AG08396 (cell line): ENCODE data around the gene MCL1.
"Not testable (repeated sequence)": the region's sequence is repeated elsewhere in the genome, so short reads cannot be mapped to it uniquely, and the experiment has no call there.

Experiments
- DNase-seq: peaks from one replicate; pipeline ENCODE4 v3.0.0; 2012; ENCODE audit warnings: low spot score, mixed read lengths

Gene MCL1

DNA sequence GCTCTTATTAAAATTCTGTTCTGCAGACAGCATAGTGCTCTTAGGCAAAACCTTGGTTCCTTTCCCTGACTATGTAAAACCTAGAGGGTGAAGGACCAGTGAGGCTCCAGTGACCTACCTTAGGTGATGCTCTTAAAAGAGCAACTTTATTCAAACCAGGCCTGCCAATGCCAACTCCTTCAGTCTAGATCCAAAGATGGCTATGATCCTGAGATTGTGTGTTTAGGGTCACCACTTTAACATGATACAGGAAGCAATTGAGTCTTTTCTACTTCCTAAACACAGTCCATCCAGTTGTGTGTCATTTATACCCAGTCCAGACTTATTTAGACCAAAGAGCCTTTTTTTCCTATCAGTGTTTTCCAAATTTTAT is 10.8 kb downstream of the MCL1 start:
- DNase-seq = no peak

DNA sequence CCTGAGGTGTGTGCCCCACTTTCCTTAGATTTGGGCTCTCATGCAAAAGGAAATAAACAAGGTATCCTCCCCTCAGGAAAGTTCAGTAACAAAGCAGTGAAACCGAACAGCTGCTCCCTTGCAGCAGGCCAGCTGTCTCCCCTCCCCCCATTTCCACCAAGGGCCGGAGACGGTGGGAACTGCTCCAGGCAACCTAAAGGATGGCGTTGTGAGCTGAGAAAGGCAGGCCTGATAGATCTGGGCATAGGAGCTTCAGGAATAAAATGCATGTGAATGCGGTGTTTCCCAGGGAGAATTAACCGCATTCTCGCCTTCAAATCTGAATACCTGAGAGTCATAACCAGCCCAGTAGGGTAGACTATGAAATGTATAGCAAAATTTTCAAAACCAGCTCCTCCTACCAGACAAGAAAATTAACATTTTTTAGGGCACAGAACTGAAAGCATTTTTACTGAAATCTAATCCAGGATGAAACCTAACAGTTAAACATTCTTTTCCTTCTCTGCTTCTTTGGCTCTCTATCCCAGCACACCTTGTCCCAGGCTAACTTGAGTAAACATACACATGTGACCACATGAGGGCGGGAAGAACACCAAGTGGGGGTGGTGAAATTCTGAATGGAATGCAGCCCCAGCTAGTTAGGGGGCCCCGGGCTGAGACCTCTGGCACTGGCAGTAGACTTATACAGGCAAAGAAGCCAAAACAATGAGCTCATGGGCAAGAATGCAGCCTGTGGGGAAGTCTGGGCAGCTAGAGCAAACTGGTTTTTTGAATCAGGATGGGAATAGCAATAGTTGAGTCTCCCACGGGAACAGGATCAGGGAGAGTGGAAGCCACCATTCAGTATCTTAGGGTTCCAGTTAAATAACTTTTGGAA is 11.5 kb downstream of the MCL1 start:
- peak; percentile 81 for DNase-seq

DNA sequence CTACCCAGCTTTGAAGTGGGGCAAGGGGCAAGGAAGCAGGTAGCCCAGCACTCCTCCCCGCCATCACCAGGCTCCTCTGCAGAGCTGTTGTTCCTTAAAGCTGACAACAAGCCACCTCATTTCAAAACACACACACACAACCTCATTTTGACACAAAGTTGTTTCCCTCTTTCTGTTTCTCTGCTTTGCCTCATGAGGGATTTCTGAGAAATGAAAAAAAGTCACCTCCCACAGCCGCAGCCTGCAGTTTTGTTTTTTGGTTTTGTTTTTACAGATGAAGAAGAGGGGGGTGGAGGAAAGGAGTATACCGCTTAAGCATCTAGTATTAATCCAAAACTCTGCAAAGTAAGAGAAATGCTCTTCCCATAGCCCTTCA is 12.1 kb downstream of the MCL1 start:
- DNase-seq = no peak

DNA sequence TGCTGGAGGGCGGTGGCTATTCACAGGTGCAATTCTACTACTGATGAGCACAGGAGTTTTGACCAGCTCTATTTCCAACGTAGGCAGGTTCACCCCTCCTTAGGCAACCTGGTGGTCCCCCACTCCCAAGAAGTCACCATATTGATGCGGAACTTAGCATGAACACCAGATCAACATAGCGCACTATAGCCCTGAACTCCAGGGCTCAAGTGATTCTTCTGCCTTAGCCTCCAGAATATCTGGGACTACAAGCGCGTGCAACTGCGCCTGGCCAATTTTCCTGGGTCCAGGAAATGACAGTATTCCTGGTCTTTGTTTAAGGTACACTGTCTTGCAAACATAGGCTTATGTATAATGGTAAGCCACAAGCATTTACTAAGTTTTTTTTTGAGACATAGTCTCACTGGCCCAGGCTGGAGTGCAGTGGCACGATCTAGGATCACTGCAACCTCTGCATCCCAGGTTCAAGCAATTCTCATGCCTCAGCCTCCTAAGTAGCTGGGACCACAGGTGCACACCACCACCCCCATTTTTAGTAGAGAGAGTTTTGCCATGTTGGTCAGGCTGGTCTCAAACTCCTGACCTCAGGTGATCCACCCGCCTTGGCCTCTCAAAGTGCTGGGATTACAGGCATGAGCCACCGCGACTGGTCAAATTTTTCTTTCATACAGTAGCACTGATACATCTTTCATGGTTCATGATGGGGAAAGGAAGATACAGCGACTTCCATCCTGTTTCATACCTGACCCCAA is 12.6 kb downstream of the MCL1 start:
- DNase-seq = no peak

DNA sequence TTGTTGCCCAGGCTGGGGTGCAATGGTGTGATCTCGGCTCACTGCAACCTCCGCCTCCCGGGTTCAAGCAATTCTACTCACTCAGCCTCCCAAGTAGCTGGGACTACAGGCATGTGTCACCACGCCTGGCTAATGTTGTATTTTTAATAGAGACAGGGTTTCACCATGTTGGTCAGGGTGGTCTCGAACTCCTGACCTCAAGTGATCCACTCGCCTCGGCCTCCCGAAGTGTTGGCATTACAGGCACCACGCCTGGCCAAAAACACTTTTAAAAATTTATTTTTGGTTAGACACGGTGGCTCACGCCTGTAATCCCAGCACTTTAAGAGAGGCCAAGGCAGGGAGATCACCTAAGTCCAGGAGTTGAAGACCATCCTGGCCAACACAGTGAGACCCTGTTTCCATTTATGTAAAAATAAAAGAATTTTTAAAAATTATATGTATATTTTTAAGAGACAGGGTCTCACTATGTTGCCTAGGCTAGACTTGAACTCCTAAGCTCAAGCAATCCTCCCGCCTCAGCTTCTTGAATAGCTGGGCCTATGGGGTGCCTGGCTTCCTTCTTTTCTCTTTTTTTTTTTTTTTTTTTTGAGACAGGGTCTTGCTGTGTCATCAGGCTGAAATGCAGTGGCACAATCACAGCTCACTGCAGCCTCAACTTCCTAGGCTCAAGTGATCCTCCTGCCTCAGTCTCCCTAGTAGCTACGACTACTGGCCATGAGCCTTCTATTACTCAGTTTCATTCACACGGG is 14.0 kb downstream of the MCL1 start:
- not testable (repeated sequence) for DNase-seq

DNA sequence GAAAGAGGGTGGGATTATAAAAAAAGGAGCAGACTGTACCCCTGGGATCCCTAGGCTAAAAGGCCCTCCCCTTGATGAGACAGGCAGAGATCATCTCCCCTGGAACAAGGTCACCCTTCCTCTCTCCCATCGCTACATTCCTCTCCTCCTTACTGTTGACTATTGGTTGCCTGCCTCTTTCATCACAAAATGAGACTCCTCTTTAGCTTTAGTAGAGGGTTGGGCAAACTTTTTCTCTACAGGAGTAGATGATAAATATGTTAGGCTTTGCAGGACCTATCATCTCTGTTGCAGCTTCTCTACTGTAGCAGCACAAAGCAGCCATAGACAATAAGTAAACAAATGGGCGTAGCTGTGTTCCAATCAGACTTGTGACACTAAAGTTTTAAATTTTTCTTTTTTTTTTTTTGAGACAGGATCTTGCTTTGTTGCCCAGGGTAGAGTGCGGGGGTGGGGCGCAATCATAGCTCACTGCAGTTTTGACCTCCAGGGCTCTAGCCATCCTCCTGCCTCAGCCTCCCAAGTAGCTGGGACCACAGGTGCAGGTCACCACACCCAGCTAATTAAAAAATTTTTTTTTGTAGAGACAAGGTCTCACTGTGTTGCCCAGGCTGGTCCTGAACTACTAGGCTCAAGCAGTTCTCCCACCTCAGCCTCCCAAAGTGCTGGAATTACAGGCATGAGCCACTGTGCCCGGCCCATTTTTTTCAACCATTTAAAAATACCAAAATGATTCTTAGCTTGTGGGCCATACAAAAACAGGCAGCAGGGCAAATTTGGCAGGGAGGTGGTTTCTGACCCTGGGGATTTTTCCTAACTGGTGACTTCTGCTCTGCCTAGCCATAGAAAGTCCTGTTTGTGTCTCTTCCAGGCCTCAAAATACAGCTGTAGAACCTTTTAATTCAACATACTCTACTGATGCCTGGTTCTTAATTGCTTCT is 15.1 kb downstream of the MCL1 start:
- no peak for DNase-seq

DNA sequence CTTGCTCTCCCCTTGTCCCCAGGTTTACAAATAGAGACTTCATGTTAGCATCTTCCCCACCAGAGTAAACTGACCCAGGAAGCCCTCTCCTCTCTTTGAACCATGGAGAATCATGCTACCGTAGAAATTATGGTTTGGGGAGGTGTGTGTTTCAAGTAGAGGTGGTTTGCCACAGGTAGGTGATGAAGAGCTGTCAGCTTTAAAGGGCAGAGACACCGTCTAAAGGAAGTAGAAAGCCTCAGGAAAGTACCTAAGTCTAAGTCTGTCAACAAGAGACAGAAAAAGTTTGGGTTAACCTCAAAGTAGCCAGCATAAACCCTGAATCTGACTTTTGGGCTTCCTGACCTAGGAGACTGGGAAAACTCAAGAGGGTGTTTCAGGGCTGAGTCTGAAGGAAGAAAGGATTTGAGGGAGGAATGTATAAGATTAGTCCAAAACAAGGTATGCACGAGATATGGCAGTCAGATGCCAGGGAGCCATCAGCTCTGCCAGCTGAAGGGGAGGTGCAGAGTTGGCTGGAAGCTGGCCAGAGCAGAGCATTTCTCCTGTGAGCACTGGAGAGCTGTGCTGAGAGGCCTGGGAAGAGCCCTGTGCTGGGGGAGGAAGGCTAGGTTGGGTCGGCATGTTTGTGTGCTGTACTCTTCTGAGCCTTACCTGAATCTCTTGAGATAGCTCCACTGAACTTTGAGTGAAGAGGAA is 15.9 kb downstream of the MCL1 start:
- no peak for DNase-seq

DNA sequence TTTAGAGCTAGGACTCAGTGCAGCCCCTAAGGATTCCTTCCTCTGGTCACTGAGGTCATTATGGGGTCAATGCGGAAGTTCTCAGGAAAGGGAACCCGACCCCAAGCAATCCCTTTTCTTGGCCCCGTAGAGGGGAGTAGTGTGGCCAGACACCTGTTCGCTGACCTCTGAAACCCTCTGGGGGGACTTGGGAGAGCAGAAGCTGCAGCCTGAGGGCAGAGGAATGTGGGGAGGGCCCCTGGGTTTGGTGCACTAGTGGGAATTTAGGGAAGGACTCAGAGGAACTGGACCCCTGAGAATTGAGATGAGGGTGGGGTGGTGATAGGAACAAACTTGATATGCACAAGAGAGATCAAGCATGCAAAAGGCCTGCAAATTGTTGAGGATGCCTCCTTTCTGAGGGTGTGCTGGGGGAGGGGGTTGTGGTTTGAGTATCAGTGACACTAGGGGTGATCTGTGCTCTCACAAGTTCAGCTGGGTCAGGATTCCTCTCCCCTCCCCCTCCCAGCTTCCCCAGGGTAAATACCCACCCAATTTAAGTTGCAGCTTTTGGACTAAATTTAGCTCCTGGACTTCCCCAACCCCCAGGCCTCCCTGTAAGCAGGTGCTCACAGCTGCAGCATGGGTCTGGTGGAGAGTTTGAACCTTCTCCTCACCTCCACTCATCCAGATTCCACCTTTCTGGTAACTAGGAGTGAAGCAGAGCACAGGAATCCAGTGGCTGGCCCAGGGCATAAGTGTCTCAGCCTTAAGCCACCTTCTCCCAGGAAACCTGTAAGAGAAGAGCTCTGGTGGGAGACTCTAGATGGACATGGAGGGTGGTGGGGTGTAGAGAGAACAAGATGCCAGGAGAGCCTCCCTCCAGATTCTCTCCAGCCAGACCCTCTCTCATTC is 16.7 kb downstream of the MCL1 start:
- DNase-seq = no peak

DNA sequence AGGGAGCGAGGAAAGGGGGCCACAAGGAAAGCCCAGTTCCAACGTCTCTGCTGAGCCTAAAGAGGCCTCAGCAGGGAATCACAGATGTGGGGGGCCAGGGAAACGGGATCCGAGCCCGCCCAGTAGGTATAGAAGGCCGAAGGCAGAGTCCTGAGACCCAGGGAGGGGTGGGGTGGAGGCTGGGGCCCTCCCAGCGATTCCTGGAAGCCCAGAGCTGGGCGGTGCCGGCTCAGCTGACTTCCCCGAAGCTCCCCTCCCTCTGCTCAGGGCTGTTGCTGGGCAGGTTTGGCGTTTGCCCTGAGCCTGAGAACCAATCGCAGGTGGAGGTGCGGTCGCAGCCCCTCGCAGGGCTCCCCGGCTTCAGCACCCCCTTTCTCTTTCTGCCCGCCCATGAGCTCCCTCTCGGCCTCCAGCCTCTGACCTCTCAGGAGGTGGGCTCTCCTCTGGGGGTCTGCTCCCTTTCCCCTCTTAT is 17.4 kb downstream of the MCL1 start:
- peak; percentile 90 for DNase-seq

DNA sequence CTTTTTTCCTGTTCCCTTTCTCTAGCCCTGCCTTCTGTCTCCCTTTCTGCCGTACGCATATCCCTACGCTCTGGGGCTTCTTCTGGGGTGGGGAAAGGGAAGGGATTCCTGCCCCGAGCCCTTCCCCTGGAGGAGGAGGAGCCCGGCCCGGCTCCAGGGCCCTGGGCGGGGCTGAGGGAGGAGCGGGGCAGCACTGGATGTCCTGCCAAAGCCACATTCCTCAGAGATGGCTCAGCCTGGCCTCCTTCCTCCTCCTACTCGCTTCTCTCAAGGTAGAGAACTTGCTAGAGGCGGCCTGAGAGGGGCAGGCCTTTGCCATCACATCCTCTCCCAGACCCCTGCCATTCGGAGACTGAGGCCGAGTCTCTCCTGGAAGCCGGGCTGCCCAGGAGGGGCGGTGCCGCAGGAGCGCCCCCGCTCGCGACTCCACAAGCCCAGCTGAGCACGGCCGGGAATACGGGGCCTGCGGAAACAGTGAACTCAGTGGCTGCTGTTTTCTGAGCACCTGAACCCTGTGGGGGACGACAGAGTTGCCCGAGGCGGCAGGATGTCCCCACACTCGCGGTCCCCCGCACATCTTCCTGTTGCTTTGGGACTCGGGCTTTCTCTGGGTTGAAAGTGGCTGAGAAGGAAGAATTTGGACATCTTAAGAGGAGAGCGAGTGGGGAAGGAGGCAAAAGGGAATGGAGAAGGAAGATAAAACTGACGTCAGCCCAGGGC is 18.0 kb downstream of the MCL1 start:
- peak; percentile 94 for DNase-seq

DNA sequence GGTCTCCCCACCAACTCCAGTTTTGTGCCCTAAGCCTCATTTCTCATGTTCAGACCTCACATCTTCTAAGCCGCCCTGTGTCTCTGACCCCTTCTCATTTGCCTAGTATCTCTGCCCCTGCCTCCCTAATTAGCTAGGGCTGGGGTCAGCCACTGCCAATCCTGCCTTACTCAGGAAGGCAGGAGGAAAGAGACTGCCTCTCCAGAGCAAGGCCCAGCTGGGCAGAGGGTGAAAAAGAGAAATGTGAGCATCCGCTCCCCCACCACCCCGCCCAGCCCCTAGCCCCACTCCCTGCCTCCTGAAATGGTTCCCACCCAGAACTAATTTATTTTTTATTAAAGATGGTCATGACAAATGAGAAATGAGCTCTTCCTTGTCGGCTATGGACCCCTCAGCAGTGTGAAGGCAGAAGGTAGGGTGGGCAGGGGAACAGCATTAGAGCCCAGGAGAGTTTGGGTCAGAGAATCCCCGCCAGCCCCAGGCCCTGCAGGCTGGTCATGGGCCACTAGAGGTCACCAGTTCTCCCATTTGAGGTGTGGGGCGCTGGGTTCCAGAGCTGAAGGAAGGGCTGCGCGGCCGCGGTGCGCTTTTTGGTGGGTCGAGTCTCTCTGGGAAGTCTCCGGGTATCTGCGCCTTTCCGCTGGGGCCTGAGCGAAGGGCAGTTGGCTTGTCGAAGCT is 18.7 kb downstream of the MCL1 start:
- DNase-seq = peak; percentile 82

DNA sequence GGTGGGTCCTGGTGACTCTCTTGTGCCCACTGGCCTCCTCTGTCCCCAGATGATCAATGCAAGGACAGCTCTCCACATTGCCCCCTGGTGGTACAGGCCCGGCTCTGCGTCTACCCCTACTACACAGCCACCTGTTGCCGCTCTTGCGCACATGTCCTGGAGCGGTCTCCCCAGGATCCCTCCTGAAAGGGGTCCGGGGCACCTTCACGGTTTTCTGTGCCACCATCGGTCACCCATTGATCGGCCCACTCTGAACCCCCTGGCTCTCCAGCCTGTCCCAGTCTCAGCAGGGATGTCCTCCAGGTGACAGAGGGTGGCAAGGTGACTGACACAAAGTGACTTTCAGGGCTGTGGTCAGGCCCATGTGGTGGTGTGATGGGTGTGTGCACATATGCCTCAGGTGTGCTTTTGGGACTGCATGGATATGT is 19.4 kb downstream of the MCL1 start:
- peak; percentile 72 for DNase-seq

DNA sequence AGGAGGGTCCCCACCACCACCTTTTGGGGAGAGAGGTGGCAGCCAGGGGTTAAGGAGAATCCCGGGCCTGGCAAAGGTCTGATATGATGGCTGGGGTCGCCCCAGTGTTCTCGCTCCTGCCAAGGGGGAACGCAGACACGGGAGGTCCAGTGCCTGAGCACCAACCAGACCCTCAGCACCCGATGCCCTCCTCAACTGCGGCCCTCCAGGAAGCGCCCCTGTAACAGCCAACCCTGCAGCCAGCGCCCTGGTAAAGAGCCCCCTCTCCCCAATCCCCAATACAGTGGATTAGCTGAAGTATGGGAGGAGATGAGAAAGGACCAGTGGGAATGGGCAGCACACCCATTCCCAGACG is 19.8 kb downstream of the MCL1 start:
- DNase-seq = no peak

DNA sequence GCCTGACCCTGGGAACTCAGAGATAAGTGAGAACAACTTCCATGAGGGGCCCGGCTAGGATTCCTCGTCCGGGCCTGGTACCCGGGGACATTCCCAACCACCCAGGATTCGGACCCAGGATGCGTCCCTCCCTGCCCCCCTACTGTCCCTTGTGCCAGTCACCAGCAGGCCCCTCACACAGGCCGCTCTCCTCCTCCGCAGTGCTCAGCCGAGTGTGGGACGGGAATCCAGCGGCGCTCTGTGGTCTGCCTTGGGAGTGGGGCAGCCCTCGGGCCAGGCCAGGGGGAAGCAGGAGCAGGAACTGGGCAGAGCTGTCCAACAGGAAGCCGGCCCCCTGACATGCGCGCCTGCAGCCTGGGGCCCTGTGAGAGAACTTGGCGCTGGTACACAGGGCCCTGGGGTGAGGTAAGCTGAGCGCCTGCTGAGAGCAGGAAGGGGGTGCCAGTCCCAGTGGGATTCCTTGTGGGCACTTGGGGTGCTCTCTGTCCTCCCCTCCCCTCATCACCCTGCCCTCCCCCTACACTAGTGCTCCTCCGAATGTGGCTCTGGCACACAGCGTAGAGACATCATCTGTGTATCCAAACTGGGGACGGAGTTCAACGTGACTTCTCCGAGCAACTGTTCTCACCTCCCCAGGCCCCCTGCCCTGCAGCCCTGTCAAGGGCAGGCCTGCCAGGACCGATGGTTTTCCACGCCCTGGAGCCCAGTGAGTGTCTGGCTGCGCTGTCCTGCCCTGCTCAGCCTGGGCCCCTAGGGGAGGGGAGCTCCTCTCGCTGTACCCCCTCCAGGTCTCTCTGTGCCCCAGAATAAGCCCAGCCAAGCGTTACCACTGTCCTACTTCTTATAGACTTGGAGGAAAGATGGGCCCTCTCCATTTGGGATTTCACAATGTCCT is 20.4 kb downstream of the MCL1 start:
- DNase-seq = no peak

DNA sequence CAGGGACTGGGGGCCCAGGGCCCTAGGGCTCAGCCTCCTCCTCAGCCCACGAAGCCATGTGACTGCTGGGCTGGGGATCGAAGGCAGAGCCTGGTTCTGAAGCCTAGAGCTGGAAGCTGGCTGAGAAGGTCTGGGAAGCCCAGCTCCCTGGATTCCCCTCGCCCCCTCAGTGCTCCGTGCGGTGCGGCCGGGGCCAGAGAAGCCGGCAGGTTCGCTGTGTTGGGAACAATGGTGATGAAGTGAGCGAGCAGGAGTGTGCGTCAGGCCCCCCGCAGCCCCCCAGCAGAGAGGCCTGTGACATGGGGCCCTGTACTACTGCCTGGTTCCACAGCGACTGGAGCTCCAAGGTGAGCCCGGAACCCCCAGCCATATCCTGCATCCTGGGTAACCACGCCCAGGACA is 21.1 kb downstream of the MCL1 start:
- DNase-seq = no peak

DNA sequence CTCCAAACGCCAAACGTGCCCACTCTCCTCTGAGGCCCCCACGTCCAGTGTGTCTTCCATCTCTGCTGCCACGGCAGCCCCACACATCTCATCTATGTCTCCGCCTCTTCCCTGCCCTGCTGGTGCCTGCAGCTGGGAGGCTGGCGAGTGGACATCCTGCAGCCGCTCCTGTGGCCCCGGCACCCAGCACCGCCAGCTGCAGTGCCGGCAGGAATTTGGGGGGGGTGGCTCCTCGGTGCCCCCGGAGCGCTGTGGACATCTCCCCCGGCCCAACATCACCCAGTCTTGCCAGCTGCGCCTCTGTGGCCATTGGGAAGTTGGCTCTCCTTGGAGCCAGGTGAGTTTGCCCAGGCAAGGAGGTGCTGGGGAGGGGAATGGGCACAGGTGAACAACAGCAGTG is 21.6 kb downstream of the MCL1 start:
- DNase-seq = no peak

DNA sequence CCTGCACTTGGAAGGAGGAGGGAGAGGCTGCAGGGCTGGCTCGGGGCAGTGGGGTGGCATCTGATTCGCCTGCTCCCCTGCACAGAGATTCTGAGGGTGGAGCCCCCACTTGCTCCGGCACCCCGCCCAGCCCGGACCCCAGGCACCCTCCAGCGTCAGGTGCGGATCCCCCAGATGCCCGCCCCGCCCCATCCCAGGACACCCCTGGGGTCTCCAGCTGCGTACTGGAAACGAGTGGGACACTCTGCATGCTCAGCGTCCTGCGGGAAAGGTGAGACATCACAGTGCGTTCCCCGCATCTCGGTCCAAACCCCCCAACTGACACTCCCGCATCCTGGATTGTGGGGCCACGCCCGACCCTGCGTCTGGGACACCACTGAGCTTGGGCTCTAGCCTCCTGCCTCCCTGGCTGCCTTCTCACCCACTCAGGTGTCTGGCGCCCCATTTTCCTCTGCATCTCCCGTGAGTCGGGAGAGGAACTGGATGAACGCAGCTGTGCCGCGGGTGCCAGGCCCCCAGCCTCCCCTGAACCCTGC is 22.3 kb downstream of the MCL1 start:
- no peak for DNase-seq
